ENCODE measurements around the gene SEPTIN12.
A peak's percentile ranks its signal among the peaks of the same experiment; 100 is the strongest.

SEPTIN12 gene

GRCh38 chr16:4743226-4743878 lies 44.8 kb downstream of the SEPTIN12 start:
- no peak for TF ChIP-seq USF1 (IDR thresholded peaks at IDR 0.05)
- no peak for TF ChIP-seq NFIC (IDR thresholded peaks at IDR 0.05)
- no peak for TF ChIP-seq ZBTB7A (IDR thresholded peaks at IDR 0.05; ENCODE audit: low read depth)
- TF ChIP-seq EP300 (IDR thresholded peaks at IDR 0.05; ENCODE audit: borderline replicate concordance): no peak

GRCh38 chr16:4737545-4737944 lies 50.6 kb downstream of the SEPTIN12 start:
- no peak for TF ChIP-seq CREB1 (IDR thresholded peaks at IDR 0.05; ENCODE audit: low read depth)
- TF ChIP-seq RAD21 (IDR thresholded peaks at IDR 0.05; ENCODE audit: low read depth): no peak
- no peak for TF ChIP-seq YY1 (IDR thresholded peaks at IDR 0.05; ENCODE audit: low read depth)
- no peak for TF ChIP-seq NFIC (IDR thresholded peaks at IDR 0.05)
- no peak for TF ChIP-seq EGR1 (IDR thresholded peaks at IDR 0.05)
- TF ChIP-seq EP300 (IDR thresholded peaks at IDR 0.05; ENCODE audit: borderline replicate concordance): no peak
- TF ChIP-seq USF1 (IDR thresholded peaks at IDR 0.05): no peak
- no peak for TF ChIP-seq FOXM1 (IDR thresholded peaks at IDR 0.05; ENCODE audit: borderline replicate concordance, low read depth)
- TF ChIP-seq REST (IDR thresholded peaks at IDR 0.05; ENCODE audit: low read depth): no peak
- no peak for TF ChIP-seq MAX (IDR thresholded peaks at IDR 0.05)
- no peak for TF ChIP-seq CEBPB (IDR thresholded peaks at IDR 0.05)
- no peak for TF ChIP-seq TCF12 (IDR thresholded peaks at IDR 0.05; ENCODE audit: low read depth)
- TF ChIP-seq TAF1 (IDR thresholded peaks at IDR 0.05; ENCODE audit: low read depth): no peak
- no peak for TF ChIP-seq TEAD4 (IDR thresholded peaks at IDR 0.05)

GRCh38 chr16:4736546-4736945 lies 51.6 kb downstream of the SEPTIN12 start:
- TF ChIP-seq RAD21 (IDR thresholded peaks at IDR 0.05; ENCODE audit: low read depth) (no peak), NFIC (IDR thresholded peaks at IDR 0.05) (no peak), CREB1 (IDR thresholded peaks at IDR 0.05; ENCODE audit: low read depth) (no peak), ZBTB7A (IDR thresholded peaks at IDR 0.05; ENCODE audit: low read depth) (no peak), EGR1 (IDR thresholded peaks at IDR 0.05) (no peak), REST (IDR thresholded peaks at IDR 0.05; ENCODE audit: low read depth) (no peak), TCF12 (IDR thresholded peaks at IDR 0.05; ENCODE audit: low read depth) (no peak), TAF1 (IDR thresholded peaks at IDR 0.05; ENCODE audit: low read depth) (no peak)

GRCh38 chr16:4734730-4735535 lies 53.2 kb downstream of the SEPTIN12 start:
- TF ChIP-seq TAF1 (IDR thresholded peaks at IDR 0.05; ENCODE audit: low read depth): no peak
- TF ChIP-seq NFIC (IDR thresholded peaks at IDR 0.05): no peak
- TF ChIP-seq USF1 (IDR thresholded peaks at IDR 0.05): no peak
- no peak for TF ChIP-seq YY1 (IDR thresholded peaks at IDR 0.05; ENCODE audit: low read depth)
- TF ChIP-seq EGR1 (IDR thresholded peaks at IDR 0.05): no peak
- no peak for TF ChIP-seq EP300 (IDR thresholded peaks at IDR 0.05; ENCODE audit: borderline replicate concordance)

GRCh38 chr16:4734063-4734729 lies 53.9 kb downstream of the SEPTIN12 start, which contains the start of the genes ANKS3 and DNAAF8:
ANKS3 (minus strand) TSS chr16:4734271; CDS start chr16:4730149, 4,122 bp downstream.
DNAAF8 (plus strand) TSS chr16:4734537; CDS start chr16:4736515, 1,978 bp downstream.
- TF ChIP-seq FOXM1 (IDR thresholded peaks at IDR 0.05; ENCODE audit: borderline replicate concordance, low read depth) (no peak), EGR1 (IDR thresholded peaks at IDR 0.05) (no peak), TEAD4 (IDR thresholded peaks at IDR 0.05) (peak; percentile 76), USF1 (IDR thresholded peaks at IDR 0.05) (no peak), MAX (IDR thresholded peaks at IDR 0.05) (peak; percentile 72; the same call in 1 of the 2 replicates), REST (IDR thresholded peaks at IDR 0.05; ENCODE audit: low read depth) (peak; percentile 53), TCF12 (IDR thresholded peaks at IDR 0.05; ENCODE audit: low read depth) (peak; percentile 68), TAF1 (IDR thresholded peaks at IDR 0.05; ENCODE audit: low read depth) (peak; percentile 49)
